NCI-H1436 (cell line): ENCODE results near the gene DPEP2NB.
"Not testable (repeated sequence)": the region's sequence is repeated elsewhere in the genome, so short reads cannot be mapped to it uniquely, and the experiment has no call there.

Source experiments
- DNase-seq: peaks from one replicate; lab custom pipeline; 2025; lab: John Stamatoyannopoulos, UW

DPEP2NB gene

DNA sequence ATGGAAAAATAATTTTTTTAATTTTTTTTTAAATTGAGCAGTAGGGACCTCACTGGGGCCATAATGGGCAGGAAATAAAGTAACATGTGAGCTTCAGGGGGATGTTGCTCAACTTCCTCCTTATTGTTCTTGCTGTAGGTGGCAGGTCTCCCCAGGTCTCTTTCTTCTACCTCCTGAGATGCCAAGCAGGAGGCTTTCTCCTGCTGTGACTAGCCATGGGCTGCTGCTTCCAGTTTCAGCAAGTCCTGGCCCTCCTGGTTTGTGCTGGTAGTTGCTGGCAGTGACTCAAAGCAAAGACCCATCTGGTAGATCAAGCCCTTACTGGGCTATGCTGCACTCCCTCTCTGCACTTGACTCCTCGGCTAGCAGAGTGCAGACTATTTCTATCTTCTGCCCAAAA is 2.3 kb downstream of the DPEP2NB start:
- no peak for DNase-seq

DNA sequence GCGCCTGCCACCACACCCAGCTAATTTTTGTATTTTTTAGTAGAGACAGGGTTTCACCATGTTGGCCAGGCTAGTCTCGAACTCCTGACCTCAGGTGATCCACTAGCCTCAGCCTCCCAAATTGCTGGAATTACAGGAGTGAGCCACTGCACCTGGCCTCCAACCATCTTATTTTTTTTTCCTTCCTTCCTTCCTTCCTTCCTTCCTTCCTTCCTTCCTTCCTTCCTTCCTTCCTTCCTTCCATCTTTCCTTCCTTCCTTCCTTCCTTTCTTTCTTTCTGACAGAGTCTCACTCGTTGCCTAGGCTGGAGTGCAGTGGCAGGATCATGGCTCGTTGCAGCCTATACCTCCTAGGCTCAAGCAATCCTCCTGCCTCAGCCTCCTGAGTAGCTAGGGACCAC is 5.8 kb downstream of the DPEP2NB start:
- DNase-seq, result not testable (repeated sequence)

GRCh38 chr16:68009157-68009735 is 6.5 kb downstream of the DPEP2NB start:
- no peak for DNase-seq

DNA sequence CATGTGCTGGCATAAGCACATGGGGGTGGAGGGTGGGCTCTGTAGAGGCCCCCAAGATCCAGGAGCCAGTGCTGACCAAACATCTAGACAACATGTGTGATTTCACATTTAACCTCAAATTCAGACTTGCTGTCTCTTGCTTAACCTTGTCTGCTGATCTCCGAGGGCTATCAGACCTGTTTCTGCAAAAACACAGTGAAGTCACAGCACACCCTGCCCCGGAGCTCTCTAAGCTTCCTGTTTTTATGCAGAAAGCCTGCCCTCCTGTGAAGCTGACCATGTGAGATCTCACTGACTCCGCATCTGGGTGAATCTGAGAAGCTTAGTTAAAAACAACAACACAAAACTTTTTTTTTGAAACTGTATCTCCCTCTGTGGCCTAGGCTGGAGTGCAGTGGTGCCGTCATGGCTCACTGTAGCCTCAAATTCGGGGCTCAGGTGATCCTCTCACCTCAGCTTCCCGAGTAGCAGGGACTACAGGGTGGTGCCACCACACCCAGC is 9.9 kb downstream of the DPEP2NB start:
- DNase-seq, result no peak

DNA sequence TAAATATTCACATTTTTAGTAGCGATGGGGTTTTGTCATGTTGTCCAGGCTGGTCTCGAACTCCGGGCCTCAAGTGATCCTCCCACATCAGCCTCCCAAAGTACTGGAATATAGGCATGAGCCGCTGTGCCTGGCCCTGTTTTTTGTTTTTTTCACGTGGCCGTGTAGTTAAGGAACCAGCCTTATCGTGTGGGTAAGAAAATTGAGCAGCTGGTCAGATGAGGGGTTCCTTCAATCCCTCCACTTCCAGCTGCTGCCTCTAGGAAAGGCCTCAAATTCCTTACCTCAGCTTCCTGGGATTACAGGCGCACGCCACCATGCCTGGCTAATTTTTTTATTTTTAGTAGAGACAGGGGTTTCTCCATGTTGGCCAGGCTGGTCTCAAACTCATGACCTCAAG is 10.5 kb downstream of the DPEP2NB start:
- DNase-seq, result no peak

DNA sequence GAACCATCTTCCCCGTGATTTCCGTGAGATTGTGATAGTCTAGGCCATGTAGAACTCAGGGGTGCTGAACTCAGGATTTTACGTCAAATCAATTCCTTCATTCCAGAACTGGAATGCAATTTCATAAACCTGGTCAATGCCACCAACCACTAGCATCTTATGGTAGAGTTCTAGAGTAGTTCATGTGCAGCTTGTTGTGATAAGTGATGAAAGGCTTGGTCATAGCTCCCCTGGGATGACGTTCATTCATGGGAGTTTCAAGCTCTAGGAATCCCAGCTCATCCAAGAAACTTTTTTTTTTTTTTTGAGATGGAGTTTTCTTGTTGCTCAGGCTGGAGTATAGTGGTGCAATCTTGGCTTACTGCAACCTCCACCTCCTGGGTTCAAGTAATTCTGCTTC is 12.7 kb downstream of the DPEP2NB start:
- DNase-seq, result no peak

- DNase-seq, result no peak
Observed at GRCh38 chr16:68000450-68000849, 15.3 kb downstream of the DPEP2NB start.

GRCh38 chr16:67999985-68000384 is 15.7 kb downstream of the DPEP2NB start:
- no peak for DNase-seq

DNA sequence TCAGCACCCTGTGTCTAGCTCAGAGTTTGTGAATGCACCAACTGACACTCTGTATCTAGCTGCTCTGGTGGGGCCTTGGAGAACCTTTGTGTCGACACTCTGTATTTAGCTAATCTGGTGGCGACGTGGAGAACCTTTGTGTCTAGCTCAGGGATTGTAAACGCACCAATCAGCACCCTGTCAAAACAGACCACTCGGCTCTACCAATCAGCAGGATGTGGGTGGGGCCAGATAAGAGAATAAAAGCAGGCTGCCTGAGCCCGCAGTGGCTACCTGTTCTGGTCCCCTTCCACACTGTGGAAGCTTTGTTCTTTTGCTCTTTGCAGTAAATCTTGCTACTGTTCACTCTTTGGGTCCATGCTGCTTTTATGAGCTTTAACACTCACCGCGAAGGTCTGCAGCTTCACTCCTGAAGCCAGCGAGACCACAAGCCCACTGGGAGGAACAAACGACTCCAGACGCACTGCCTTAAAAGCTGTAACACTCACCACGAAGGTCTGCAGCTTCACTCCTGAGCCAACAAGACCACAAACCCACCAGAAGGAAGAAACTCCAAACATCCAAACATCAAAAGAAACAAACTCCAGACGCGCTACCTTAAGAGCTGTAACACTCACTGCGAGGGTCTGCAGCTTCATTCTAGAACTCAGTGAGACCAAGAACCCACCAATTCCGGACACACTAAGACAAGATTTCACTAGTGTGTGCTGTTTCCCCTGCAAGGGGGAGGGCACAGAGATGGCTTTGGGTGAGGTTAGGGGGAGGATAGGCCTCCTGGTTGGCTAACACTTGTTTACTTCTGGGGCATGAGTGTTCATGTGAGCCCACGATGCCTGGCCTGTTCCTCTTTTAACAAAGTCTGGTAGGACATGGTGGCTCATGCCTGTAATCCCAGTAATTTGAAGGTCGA is 16.7 kb downstream of the DPEP2NB start, which contains the start of gene DPEP2:
Gene DPEP2, minus strand, starts transcription at position 706 of the 910 bp plus-strand sequence. CDS start 6,272 bp downstream, outside the sequence.
- not testable (repeated sequence) for DNase-seq

GRCh38 chr16:67998231-67998778 is 17.4 kb downstream of the DPEP2NB start:
- not testable (repeated sequence) for DNase-seq

GRCh38 chr16:67996666-67997065 is 19.0 kb downstream of the DPEP2NB start:
- DNase-seq, result no peak

- no peak for DNase-seq
Observed at GRCh38 chr16:67995423-67995822, 20.3 kb downstream of the DPEP2NB start.

DNA sequence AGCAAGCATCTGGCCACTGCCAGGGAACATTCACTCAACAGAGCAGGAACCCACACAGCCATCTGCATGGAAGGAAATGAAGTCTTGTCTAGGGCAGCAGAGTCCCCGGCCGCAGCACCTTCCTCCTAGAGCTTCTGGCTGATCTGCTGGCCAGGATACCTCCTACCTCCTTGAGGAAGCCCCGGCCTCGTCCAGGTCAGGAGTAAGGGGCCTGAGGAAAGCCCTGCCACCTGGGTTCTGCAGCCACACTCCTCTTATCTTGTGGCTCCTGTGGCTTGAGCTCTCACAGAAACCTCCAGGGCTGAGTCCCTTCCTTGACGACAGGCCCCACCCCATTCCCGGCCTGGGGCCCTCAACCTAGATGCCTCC is 21.7 kb downstream of the DPEP2NB start:
- not testable (repeated sequence) for DNase-seq

DNA sequence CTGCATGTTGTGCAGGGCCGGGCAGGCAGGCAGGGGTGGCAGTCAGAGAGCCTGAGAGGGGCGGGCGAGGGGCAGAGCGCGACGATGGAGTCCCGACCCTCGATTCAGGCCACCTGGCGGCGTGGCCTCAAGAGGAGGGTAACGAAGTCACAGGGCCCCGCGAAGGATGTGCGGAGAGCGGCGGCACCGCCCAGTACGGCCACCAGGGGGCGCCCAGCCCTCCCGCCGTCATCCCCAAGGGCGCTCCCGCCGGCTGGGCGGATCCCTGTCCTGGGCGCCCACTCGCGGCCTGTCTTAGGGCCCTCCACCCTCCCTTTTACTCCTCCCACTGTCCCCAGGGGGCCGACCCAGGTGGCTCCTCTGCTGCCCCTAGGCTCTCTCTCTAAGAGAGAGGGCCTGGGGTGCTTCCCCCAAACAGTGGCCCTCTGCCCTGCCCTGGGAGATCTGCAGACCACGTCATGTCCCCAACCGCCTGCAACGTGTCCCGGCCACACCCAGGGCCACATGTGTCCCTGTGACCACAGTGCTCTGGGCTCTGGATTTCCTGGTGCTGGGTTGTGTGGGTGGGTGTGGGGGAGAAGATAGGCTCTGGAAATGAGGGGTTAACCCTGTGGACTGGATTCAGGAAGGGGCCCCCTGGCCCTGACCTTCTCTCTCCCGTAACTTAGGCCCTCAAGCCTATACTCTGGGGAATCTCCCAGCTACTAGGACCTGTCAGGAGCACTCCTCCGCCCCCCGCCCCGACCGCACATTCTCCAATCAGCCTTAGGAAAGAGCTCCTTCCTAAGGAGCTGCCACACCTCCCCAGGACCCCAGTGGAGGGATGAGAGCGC is 22.3 kb downstream of the DPEP2NB start:
- DNase-seq, result peak; percentile 73

DNA sequence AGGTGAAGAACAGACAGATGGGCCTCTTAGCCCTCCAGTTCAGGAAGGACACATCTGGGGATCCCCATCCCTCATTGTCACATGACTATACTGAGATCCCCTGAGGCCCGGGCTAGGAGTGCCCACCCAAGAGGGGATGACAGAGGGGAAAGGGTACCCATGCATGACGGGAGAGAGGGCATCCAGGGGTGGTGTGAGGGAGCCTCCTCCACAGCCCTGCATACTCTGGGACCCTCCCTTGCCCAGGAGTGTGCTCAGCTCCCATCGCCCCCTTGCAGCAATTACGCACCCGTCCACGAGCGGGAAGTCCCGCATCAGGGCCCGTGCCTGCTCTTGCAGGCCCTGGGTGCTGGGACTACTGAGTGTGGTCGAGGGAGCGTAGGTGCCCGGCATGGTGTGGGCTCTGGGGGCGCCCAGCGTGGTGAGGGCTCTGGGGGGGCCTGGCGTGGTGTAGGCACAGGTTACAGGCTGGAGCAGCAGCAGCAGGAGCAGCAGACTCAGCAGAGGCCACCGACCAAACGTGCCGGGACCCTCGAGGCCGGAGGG is 23.0 kb downstream of the DPEP2NB start:
- no peak for DNase-seq

- no peak for DNase-seq
Observed at GRCh38 chr16:67990018-67990386, 25.7 kb downstream of the DPEP2NB start.

- DNase-seq, result no peak
Observed at GRCh38 chr16:67989322-67990017, 26.2 kb downstream of the DPEP2NB start.

GRCh38 chr16:67988675-67989074 is 27.0 kb downstream of the DPEP2NB start:
- no peak for DNase-seq

DNA sequence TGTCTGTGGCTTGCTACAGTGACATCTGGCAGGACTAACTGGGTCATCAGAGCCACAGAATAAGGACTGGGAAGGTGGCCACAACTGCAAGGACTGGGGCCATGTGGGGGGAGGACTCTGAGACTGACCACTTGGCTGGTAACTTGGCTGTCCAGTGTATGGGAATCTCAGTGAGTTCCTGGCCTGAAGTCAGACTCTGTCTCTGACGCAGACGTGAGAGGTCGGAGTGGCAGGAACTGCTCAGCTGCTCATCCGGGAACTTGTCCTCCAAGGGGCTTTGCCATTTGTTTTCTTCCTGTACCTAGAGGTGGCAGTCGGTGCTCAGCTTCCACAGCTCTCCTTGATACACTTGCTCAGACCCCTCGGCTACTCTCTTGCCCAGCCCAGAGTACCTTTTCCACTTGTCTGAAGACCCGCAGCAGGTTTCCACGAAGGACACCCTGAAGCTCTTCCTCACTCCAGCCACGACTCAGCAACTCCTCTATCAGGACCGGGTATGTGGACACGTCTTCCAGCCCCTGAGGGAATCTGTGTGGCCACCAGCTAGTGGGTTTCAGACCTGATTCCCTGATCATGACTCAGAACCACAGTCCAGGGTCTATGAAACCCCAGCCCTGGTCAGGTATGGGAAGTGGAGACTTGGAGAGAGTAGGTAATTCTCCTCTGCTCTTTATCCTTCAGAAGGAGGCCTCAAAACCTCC is 28.1 kb downstream of the DPEP2NB start:
- DNase-seq, result no peak

DNA sequence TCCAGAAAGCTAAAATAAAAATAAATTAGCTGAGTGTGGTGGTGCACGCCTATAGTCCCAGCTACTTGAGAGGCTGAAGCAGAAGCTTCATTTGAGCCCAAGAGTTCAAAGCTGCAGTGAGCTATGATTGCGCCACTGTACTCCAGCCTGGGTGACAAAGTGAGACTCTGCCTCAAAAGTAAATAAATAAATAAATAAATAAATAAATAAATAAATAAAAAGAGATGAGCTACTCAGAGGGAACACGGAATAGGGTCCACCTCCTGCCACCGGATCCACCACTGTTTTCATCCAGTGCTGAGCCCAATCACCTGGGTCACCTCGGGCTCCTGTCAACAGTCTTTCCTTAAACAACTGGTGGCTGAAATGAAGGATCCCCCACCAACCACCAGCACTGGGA is 28.8 kb downstream of the DPEP2NB start:
- DNase-seq, result no peak
